HUES6 (cell line): ENCODE data around the gene DRGX.

Source experiments
- H3K27ac ChIP-seq: 2 replicates; pipeline ENCODE4 v1.7.0; 2013; ENCODE audit warnings: low read depth, mild to moderate bottlenecking, low read length, inconsistent platforms
- H3K27me3 ChIP-seq: 2 replicates; pipeline ENCODE4 v1.6.1; 2013; ENCODE audit warnings: low read length; ENCODE audit not compliant: control insufficient read depth, insufficient read depth
- H3K36me3 ChIP-seq: 2 replicates; pipeline ENCODE4 v1.6.1; 2013; ENCODE audit warnings: low read length; ENCODE audit not compliant: control insufficient read depth, insufficient read depth
- H3K4me1 ChIP-seq: 2 replicates; pipeline ENCODE4 v1.6.1; 2013; ENCODE audit warnings: low read length; ENCODE audit not compliant: control insufficient read depth, insufficient read depth
- H3K4me3 ChIP-seq: 2 replicates; pipeline ENCODE4 v1.5.1; 2013; ENCODE audit warnings: low read depth, low read length
- H3K9ac ChIP-seq: one replicate; pipeline ENCODE4 v1.6.1; 2013; ENCODE audit warnings: mild to moderate bottlenecking, low read length
- H3K9me3 ChIP-seq: 2 replicates; pipeline ENCODE4 v1.6.1; 2013; ENCODE audit warnings: low read depth, low read length; ENCODE audit not compliant: control insufficient read depth, insufficient read depth

The DRGX gene

DNA sequence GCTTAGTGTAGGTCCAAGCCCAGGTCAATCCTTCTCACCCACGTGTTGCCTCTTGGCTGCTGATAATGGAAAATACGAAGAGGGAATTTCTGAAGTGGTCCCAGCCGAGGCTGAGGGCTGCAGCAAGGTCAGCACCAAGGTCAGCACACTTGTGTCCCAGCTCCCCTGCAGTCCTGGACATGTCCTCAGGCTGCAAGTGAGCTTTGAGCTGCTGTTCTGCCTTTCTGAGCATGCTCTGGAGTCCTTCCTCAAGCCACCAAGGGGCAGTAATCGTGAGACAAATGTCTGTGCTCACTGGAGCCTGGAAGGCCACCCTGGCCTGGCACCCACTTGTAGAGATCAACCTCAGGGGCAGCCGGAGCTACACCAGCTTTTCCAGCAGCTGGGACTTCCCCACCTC, 28.3 kb downstream of the DRGX start:
- Histone ChIP-seq H3K27ac (no peak overlapping the region), H3K9ac (no peak overlapping the region), H3K4me1 (0 out of 2 replicates have a peak, but pooled peaks cover 2% of the 10 kb centered on the region), H3K4me3 (no peak overlapping the region), H3K27me3 (no peaks in the 10 kb centered on the region), H3K9me3 (no peaks in the 10 kb centered on the region), H3K36me3 (no peaks in the 10 kb centered on the region)

DNA sequence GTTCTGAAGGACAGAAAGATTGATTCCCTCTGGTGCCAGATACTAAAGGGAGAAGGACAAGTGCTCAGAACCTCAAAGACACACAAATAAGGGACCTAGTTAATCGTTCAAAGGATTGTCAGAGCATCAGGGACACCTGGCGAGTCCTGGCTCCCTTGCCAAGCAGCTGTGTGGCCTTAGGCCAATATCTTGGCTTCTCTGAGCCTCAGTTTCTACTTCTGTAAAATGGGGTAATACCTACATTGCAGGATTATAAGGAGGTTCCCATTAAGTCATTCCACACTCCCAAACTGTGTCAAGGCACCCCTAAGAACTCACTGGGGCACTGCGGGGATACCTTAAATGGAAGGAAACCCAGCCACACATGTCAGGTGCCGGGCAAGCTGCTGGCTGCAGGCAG, 29.4 kb downstream of the DRGX start:
- H3K4me1 ChIP-seq, result 0 out of 2 replicates have a peak, but pooled peaks cover 2% of the 10 kb centered on the region
- no peak overlapping the region for H3K9ac ChIP-seq
- no peaks in the 10 kb centered on the region for H3K9me3 ChIP-seq
- H3K4me3 ChIP-seq, result no peak overlapping the region
- no peak overlapping the region for H3K27ac ChIP-seq
- H3K36me3 ChIP-seq, result no peaks in the 10 kb centered on the region
- H3K27me3 ChIP-seq, result no peaks in the 10 kb centered on the region

DNA sequence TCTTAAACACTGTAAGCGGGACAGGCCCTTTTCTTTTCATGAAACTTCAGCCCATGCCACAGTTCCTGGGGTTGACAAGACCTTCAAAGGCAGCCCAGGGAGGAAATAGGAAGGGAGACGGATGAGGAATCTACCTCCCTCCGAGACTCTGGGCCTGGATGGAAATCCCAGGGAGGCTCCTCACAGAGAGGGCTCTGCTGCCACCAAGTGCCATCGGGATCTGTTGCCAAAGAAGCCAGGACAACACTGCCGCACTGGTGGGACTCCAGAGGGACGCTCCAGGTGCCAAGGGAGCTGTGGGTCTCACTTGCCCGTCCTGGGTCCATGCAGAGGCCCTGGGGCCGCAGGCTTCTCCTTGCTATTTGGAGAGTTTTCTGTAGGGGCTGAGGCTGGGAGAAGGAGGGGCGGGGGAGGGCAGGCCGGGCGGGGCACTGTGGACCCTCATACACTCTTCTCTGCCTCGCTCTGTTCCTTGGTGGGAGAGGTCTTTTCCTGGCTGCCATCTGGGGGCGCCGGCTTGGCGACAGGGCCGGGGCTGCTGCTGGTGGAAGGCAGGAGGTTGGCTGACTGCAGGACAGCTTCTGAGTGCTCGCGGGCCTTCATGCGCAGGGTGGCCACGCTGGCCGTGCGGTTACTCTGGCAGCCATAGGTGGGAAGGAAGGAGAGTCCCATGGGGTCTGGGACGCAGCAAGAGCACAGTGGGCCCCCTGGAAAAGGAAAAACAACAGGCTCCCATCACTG, 30.0 kb downstream of the DRGX start:
- Histone ChIP-seq H3K4me1 (peaks cover 3% of the 10 kb centered on the region; the same call in 1 of the 2 replicates), H3K4me3 (no peak overlapping the region), H3K27ac (no peak overlapping the region), H3K27me3 (no peaks in the 10 kb centered on the region), H3K9me3 (no peaks in the 10 kb centered on the region), H3K36me3 (no peaks in the 10 kb centered on the region), H3K9ac (no peak overlapping the region)

DNA sequence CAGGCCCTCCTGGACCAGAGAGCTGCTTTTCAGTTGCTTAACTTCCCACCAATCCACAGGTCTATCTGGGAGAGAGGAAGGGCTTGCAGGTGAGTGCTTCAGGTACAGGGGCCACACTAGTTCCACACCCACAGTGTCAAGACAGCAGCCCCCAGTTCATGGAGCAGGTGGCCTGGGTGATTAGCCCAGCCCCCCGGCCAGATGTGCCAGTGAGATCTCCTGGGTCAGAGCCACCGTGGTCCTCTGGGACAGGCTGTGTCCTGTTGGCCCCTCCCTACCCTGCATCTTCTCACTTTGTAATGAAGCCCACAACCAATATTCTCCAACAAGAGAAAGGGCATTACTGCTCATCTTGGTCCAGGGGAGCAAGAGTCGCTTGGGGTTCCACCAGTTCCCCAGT, 30.6 kb downstream of the DRGX start:
- H3K4me3 ChIP-seq, result no peak overlapping the region
- no peak overlapping the region for H3K9ac ChIP-seq
- no peak overlapping the region for H3K27ac ChIP-seq
- no peaks in the 10 kb centered on the region for H3K9me3 ChIP-seq
- H3K36me3 ChIP-seq, result no peaks in the 10 kb centered on the region
- H3K4me1 ChIP-seq, result peaks cover 9% of the 10 kb centered on the region
- no peaks in the 10 kb centered on the region for H3K27me3 ChIP-seq

DNA sequence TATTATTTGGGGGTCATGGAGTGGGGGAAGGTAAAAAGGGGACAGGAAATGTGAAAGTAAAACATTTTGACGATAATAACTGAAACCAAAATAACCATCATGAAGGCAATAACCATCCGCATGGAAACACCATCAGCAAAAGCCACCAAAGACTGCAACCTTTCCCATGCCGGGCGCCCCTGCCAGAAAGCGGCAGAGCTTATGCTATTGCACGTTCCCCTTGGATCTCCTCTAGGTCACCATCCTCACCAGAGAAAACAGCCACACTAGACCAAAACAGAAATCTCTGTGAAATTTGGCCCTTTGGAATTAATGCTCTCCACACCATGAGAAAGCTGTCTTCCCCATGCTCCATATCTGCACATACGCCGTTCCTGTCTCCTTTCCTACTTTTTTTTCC, 31.1 kb downstream of the DRGX start:
- Histone ChIP-seq H3K9ac (no peak overlapping the region), H3K4me1 (peaks cover 14% of the 10 kb centered on the region), H3K4me3 (no peak overlapping the region), H3K36me3 (no peaks in the 10 kb centered on the region), H3K9me3 (no peaks in the 10 kb centered on the region), H3K27ac (no peak overlapping the region), H3K27me3 (no peaks in the 10 kb centered on the region)

DNA sequence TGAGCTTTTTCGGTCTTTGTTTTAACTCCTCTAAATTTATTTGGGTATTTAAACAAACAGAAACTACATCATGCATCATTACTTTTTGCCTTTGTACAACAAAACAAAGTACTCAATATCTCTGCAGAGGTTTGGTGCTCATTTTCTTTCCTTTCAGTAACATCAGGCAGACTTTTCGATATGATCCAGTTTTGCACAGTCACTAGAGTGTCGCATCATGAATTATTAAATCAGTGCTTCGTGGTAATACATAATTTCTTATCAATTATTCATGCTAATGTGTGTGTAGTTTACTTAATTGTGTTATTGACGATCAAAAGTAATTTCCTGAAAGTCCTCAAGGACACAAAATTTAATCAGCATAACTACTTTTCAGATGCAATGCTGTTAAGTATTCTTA, 31.8 kb downstream of the DRGX start:
- no peaks in the 10 kb centered on the region for H3K36me3 ChIP-seq
- H3K4me1 ChIP-seq, result peaks cover 16% of the 10 kb centered on the region
- H3K9me3 ChIP-seq, result no peaks in the 10 kb centered on the region
- H3K27me3 ChIP-seq, result no peaks in the 10 kb centered on the region
- H3K27ac ChIP-seq, result no peak overlapping the region
- H3K4me3 ChIP-seq, result no peak overlapping the region
- H3K9ac ChIP-seq, result no peak overlapping the region

DNA sequence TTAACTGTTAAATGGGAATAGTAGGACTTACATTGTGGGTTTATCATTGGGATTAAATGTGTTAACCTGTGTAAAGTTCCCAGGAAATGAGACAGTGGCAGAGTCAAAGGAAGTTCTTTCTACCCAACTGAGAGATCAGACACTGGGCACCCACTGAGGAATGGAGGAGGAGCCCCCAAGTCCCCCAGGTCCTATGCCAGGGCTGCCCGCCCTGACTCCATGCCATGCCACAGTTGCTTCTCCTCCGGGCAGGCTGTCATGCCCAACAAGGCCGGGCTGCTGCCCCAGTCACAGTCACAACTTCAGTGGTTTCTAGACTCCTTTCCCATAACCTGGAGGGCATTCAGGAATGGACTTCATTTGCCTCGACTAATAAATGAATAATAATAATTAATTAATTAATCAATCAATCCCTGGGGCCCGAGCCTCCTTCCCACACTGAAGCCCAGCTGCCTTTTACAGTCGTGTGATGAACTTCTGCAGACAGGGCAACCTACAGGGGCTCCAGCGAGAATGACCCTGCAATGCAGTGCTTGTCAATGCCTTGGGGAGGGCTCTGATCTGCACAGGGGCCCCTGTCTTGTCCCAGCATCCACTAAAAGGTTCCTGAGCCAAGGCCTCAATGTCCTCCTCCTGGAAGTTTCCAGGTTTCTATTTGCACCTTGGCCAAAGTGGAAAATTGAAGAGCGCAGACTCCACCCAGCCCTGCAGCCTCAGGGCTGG, 32.4 kb downstream of the DRGX start:
- Histone ChIP-seq H3K9ac (no peak overlapping the region), H3K9me3 (no peaks in the 10 kb centered on the region), H3K36me3 (no peaks in the 10 kb centered on the region), H3K27ac (no peak overlapping the region), H3K4me3 (no peak overlapping the region), H3K4me1 (peaks cover 16% of the 10 kb centered on the region), H3K27me3 (no peaks in the 10 kb centered on the region)

DNA sequence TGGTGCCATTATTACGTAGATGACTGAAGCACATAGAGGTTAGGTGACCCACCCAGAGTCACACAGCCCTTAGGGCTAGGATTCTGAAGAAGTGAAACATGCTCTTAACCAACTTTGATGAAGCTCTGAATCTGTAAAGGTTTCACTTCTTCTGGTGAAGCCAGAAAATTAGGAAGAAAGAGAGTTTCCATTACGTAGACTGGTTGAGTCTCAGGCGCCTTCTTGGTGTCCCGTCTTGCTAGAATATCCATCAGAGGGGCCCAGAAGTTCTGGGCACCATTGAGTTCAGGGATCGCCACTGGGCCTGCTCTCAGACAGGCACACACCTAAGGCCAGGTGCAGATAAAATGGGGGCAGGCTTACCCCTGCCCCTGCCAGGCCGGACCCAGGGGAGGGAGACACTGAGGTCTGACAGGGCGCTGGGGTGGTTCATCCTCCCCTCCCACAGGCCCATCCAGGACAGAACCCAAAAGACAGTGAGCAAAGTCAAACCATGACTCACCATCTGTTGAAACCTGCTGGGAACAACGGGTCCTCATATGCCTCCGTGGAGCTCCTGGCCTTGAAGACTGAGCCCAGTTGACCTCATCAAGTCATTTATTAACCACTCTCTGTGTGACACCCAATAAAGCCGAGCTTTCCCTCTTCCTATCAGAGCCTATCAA, 33.2 kb downstream of the DRGX start:
- Histone ChIP-seq H3K4me3 (no peak overlapping the region), H3K27me3 (no peaks in the 10 kb centered on the region), H3K36me3 (no peaks in the 10 kb centered on the region), H3K4me1 (peaks cover 14% of the 10 kb centered on the region), H3K27ac (no peak overlapping the region), H3K9ac (no peak overlapping the region), H3K9me3 (no peaks in the 10 kb centered on the region)

DNA sequence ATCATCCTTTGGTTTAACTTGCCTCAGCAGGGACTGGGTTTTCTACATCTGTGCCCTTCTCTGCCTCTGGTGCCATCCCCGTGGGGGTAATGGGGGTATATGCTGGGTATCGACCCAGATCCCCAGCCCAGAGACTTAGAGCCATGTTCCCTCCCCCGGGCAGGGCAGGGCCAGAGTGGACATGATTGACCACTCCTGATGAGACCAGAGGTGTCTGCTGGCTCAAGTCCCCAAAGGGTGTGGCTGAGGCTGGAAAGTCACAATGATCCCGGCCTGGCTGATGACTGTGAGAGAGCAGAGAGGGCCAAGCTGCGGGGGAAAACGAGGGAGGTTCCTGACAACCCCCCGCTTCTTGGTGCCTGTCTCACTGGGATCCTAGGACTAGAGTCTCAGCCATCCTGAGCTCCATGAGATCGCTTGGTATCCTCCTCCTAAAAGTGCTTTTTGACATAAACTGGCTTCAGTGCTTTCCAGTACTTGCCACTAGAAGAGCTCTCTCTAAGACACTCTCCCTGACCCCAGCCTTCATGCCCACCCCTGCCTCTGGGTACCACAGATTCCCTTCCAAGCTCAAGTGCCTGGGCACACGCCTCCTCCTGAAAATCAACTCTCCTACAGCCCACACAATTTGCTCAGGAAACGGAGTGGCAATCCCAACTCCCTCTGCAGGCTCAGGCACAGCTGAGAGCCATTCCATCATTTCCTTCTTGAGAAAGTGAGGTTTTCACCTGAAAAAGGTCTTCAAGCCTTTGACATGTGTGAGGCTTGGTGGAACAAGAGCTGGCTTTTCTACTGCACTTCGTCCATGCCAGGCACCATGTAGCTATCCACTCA, 33.9 kb downstream of the DRGX start:
- Histone ChIP-seq H3K9me3 (no peaks in the 10 kb centered on the region), H3K9ac (no peak overlapping the region), H3K36me3 (no peaks in the 10 kb centered on the region), H3K27ac (no peak overlapping the region), H3K4me1 (peaks cover 14% of the 10 kb centered on the region), H3K27me3 (no peaks in the 10 kb centered on the region), H3K4me3 (no peak overlapping the region)

DNA sequence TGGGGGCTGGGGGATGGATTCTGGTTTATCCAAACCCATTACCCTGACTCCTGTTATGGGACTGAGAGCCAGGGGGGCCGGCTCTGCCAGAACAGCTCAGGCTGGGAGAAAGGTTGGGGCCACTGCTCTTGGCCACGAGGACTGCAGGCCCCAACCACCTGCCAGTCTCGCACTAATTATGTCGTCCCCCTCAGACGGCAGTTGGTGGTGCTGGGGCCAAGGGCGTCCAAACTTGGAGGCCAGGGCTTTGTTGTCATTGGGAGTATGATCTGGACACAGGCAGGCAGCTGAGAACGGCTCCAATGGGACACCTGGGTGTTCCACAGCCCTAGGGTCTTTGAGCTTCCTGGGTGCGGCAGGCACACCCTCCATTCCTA, 34.7 kb downstream of the DRGX start:
- H3K36me3 ChIP-seq, result no peaks in the 10 kb centered on the region

More for the DNA sequence above, 34.7 kb downstream of the DRGX start:
- H3K4me1 ChIP-seq, result peaks cover 14% of the 10 kb centered on the region
- no peak overlapping the region for H3K9ac ChIP-seq
- H3K4me3 ChIP-seq, result no peak overlapping the region
- no peaks in the 10 kb centered on the region for H3K27me3 ChIP-seq
- no peak overlapping the region for H3K27ac ChIP-seq
- H3K9me3 ChIP-seq, result no peaks in the 10 kb centered on the region
